ENCODE measurements around the gene CSNK2A1.

CSNK2A1 gene

DNA sequence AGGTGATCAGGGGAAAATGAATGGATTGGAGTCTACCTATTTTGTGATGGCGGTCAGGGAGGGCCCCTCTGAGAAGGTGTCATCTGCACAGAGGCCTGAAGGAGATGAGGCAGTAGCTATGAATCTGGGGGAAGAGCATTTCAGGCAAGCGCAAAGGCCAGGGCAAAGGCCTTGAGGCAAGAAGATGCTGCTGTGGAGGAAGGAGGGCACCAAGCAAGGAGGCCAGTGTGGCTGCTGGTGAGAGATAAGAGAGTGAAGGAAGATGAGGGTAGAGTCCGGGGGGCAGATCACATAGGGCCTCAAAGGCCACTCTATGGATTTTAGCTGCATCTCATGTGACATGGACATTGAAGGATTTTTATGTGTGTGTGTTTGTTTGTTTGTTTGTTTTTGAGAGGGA is 20.6 kb upstream of the CSNK2A1 start:
- DNase-seq (ENCODE audit: low spot score): no peak

DNA sequence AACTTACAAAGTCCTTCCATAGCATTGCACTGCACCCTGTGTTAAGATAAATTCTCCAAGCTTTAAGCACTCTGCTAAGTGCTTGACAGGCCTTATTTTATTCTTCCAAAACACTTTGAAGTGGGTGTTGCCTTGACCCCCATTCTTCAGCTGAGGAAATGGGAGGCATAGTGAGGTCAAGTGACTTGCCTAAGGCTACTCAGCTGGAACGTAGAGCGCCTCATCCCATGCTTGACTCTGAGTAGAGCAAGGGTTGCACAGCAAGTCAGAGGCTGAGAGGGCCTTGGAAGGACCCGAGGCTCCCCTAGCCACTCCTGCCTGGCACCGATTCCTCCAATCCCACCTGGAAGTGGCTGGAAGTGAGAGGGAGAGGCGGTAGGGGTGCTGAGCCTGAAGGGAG is 19.6 kb upstream of the CSNK2A1 start:
- no peak for DNase-seq (ENCODE audit: low spot score)

DNA sequence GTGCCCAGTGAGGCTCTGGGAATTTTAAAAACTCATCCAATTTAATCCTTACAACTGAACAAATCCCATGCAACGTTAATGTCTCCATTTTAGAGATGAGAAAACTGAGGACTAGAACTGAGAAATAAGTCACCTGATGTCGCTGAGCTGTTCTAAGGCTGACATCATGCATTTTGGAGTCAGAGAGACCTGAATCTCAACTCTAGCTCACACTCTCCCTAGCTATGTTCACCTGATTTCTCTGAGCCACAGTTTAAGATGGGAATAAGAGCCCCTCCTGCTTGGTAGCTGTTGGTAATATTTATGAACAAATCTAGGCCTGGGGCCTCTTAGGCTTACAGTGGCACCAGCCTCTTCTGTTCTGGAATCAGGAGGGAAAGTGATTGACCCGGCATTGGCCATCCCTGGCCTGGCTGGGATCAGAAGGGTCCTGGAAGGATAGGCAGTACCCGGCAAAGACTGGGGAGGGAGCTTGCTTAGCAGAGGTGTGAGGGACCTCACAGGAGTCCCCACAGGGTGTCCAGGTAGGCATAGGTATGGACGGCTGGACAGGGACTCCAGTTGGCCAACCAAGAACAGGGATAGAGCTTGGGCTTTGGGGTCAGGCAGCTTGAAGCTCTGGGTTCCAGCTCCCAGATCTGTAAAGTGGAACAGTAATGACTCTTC is 18.8 kb upstream of the CSNK2A1 start:
- no peak for DNase-seq (ENCODE audit: low spot score)

DNA sequence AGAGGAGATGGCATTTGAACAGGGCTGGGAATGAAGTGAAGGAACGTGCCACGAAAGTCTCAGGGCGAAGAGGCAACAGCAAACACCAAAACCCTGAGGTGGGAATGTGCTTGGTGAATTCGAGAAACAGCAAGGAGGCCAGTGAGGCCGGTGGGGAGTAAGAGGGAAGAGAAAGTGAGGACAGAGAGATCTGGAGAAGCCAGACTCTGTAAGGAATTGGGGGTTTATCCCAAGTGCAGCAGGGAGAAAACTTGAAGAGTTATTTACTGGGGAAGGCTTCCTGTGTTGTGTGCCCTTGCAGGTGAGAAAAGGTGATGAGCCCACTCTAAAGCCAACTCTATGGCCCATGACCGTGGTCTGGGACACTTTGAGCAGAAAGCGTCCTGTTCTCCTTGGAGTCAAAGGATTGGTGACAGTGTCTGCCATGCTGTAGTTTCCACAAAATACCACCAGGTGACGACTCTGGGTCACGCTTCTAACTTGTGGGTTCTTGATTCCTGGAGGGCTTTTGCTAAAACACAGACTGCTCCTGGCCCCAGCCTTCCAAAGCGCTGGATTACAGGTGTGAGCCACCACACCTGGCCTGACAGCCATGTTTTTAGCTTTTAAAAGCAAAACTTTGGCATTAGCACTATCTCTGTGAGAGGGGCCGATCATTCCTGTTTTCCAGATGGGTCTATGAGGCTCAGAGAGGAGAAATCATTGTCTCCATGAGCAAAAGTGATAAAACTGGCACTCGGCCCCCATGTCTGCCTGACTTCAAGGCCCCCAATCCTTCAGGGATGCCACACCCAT is 18.0 kb upstream of the CSNK2A1 start:
- peak; percentile 52 for DNase-seq (ENCODE audit: low spot score)

DNA sequence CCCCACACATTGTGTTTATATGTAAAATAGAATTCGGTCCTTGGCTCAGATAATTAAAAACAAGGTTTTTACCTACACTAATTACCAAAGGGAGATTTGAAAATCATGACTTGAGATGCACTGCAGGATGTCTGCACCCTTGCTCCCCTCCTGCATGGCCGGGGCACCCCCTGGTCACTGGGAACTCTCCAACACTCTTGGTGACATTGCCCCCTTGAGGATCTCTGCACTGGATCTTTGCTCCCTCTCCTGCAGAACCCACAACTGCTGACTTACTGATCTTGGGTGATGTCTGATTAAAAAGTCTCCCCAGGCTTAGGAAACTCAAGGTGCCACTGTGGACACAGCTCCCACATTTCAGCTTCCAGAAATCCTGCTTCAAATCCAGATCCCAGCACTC is 17.1 kb upstream of the CSNK2A1 start:
- DNase-seq (ENCODE audit: low spot score): no peak

DNA sequence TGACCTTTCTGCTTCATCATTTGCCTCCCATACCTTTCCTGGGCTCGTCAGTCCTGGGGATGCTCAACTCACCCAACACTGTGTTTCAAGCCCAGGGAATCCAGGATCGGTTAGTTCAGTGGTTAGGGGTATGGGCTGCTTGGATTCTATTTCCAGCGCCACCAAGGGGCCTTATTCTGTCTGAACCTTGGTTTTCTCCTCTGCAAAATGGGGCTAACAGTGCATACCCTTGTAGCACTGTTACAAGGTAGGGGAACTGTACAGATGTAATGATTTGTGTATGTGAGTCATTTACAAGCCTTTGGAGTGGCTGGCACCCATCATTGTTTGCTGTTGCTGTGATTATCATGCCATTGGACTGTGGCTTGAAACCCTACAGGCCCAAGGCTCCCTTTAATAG is 14.5 kb upstream of the CSNK2A1 start:
- no peak for DNase-seq (ENCODE audit: low spot score)

DNA sequence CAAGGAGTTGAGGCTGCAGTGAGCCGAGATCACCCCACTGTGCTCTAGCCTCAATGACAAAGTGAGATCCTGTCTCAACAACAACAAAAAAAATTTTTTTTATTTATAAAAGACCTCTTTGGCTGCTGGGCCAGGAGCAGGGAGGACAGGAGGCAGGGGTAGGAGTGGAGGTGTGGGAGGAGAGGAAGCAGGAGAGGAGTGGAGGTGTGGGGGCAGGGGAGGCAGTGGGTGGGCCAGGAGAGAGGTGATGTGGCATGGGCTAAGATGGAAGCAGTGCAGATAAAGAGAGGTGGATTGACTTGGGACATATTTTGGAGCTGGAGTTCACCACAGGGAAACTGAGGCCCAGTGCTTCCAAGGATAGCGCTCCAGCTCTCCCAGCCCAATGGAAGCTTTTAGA is 13.4 kb upstream of the CSNK2A1 start:
- no peak for DNase-seq (ENCODE audit: low spot score)

DNA sequence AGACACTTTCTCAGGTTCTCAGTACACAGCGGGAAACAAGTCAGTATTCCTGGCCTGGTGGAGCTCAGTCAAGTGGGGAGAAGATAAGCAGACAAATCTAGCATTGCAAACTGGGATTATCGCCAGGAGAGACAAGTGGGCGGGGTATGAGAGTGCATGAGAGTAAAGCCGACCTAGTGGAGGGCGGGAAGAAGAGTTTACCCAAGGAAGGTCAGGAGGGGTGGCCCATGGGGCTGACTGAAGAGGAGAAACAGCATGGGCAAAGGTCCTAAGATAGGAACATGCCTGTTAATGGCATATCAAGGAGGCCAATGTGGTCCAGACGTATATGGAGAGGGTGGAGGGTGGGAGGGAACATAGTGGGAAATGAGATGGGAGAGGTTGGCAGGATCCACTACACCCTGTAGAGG is 12.4 kb upstream of the CSNK2A1 start:
- DNase-seq (ENCODE audit: low spot score): no peak

DNA sequence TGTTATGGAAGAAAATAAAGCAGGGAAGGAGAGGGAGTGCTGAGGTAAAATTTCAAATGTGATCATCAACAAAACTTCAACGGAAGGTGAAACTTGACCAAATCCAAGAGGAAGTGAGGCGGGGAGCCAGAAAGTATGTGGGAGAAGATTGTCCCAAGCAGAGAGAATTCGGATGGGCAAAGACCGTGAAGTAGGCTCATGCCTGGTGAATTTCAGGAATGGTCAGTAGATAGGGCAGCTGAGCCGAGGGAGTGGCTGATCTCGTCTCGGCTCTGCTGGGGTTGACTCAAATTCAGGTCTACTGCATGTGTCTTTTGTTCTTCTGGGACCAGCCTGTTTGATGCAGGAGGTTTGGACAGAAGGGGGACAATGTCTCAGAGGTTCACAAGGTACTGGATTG is 7.0 kb upstream of the CSNK2A1 start:
- DNase-seq (ENCODE audit: low spot score): no peak

DNA sequence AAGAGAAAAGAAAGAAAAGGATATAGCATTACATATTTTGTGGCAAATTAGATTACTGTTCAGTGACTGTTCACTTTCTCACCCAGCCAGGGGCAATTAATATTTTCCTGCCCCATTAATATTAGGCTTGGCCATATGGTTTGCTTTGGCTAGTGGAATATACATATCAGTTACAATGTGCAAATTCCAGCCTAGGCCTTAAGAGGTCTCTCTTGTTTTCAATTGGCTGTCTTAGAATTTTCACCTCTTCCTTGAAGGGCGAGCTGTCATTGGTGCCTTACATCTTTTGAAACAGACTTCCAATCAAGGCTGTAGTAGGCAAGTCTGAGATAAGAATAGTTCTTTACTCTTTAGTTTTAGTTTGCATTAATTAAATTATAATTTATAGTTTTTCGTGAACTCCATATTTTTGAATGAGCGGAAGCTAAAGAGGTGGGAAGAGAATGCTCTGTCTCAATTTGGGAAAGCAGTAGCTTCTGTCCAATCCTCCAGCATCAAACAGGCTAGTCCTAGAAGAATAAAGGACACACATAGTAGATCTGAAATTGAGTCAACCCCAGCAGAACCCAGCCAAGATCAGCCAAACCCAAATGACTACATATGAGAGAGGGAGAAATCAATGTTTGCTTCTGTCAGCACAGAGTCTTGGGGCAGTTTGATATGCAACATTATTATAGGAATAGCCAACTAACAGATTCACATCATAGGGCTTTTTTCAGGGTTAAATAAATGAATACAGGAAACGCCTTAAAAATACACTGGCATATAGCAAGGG is 6.3 kb upstream of the CSNK2A1 start:
- DNase-seq (ENCODE audit: low spot score): no peak

DNA sequence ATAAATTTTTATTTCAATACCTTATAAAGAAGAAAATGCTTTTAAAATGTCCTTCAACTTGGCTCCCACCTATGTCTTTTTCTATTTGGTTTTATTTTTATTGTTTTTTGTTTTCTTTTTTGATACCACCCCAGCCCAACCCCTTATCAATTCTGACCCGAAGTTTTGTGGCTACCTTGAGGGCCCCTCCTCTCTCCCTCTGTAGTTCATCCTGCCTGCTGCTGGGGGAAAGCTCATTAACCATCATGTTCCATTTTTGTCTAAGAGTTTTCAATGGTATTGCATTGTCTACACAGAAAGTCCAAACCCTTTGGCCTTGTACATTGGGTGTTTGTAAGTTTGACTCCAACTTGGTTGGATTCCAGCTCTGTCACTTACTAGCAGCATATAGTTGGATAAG is 5.3 kb upstream of the CSNK2A1 start:
- DNase-seq (ENCODE audit: low spot score): no peak

DNA sequence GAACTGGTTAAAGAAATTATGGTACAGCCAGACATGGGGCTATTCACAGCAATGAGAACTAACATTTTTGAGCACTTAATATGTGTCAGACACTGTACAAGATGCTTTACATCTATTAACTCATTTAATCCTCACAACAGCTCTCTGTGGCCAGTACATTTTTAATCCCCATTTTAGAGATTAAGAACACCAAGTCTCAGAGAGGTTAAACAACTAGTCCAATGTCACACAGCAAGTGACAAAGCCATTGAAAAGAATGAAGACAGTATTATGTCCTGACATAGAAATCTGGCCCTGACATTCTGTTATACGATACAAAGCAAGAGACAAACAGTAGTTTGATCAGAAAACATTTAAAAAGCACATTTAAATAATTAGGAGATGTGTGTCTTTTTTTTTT is 3.8 kb upstream of the CSNK2A1 start:
- no peak for DNase-seq (ENCODE audit: low spot score)

DNA sequence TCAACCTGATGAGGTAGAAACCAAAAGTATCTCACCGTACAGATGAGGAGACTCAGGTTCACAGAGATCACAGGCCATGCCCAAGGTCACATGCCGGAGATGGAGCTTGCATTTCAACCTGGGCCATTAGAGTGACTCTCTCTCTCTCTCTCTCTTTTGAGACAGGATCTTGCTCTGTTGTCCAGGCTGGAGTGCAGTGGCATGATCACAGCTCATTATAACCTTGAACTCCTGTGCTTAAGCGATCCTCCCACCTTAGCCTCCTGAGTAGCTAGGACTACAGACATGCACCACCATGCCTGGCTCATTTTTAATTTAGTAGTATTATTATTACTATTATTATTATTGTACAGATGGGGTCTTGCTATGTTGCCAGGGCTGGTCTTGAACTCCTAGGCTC is 2.8 kb upstream of the CSNK2A1 start:
- DNase-seq (ENCODE audit: low spot score): no peak

DNA sequence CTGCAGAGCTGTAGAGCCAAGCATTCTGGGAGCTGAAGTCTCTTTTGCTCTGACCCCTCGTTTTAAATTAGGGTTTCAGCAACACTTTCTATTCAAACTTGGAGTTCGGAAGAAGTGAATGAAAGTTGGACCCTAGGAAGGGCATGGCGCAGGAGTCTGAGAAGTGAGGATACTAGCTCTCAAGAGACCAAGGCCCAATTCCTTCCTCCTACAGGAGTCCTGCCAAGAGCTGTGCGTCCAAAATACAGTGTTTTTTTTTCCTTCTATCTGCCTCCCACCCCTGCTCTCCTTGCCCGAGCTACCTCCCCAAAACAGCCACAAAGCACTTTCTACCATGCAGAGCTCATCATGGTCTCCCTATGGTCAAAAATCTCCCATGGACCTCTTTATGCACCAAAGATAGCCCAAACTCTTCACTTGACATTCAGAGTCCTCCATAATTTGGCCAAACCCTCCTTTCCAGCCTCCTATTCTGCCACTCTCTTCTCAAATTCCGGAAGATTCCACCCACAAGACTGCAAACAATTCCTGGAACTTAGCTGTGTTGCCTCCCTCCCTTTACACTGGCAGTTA is 649 bp upstream of the CSNK2A1 start:
- DNase-seq (ENCODE audit: low spot score): no peak

DNA sequence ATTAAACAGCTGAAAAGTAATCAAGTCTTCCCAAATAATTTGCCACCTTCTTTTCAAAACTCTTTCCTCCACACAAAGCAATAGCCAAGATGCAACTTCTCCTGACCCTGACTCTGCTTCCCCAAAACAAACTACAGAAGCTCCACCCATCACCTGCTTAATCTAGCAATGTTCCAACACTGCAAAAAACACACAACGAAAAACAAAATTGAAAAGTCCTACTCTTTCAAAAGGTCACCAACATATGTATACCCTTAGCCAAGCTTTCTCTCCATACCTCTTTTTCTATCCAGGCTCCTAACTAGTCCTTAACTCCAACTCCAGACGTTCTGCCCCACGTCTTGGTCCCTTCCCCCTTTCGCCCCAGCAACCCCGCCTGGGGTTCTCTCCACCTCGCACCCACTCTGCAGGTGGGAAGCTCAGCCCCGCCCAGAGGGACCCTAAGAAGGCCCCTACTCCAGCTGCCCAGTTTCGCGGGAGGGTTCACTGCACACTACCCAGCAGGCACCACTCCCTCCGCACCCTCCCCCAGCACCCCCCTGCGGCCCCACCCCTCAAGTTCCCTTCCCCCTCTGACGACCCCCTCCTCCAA is 717 bp downstream of the CSNK2A1 start:
- DNase-seq (ENCODE audit: low spot score): peak; percentile 9

DNA sequence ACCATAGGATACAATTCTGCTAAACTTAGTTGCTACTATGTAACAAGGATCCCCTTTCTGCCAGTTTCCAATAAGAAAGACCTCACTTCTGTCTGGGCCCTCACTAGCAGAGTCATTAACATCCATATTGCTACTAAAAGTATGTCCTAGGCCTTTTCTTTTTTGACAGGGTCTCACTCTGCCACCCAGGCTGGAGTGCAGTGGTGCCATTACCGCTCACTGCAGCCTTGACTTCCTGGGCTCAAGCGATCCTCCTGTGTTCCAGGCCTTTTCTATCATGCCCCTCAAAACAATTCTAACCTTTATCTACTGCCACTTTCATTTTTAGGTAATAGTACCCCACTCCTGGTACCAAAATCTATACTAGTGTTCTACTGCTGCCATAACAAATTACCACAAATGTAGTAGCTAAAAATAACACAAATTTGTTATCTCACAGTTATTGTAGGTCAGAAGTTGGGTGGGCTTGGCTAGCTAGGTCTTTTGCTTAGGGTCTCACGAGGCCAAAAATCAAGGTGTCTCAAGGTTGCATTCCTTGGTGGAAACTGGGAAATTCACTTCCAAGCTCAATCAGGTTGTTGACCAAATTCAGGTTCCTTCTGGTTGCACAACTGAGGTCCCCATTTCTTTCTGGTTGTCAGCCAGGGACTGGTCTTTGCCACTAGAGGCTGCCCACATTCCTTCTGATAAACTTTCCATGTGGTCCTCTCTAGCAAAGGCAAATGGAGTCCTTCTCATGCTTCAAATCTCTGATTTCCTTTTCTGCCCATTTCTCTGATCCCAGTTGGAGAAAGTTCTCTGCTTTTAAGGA is 3.0 kb downstream of the CSNK2A1 start:
- DNase-seq (ENCODE audit: low spot score): no peak

DNA sequence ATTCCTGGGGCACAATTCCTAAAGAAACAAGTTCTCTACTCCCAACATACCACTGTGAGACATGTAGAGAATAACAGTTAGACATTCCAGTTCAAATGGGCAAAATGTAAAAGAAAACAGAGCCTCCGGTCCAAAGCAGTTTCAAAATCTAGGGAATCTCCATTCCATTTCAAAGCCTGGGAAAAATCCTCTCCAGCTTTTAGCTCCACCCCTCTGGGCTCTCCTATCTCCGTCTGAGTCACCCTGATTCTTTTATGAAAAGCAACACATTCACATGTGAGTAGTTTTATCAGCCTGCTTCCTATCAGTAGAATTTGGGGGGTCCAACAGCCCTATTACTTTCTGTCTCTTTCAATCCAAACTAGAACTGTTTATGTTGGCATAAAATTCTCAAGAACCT is 3.7 kb downstream of the CSNK2A1 start:
- no peak for DNase-seq (ENCODE audit: low spot score)

DNA sequence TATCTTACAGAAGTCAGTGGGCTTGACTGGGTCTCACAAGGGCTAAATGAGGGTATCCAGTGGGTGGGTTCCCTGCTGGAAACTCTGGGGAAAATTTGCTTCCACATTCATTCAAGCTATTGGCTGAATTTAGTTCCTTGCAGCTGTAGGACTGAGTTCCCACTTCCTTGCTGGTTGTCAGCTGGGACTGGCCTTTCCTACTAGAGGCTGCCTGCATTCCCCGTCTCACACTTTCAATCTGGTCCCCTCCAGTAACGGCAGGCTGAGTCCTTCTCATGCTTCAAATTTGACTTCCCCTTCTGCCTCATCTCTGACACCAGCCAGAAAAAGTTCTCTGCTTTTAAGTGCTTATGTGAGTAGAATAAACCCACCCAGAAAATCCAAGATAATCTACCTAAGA is 4.4 kb downstream of the CSNK2A1 start:
- DNase-seq (ENCODE audit: low spot score): no peak

DNA sequence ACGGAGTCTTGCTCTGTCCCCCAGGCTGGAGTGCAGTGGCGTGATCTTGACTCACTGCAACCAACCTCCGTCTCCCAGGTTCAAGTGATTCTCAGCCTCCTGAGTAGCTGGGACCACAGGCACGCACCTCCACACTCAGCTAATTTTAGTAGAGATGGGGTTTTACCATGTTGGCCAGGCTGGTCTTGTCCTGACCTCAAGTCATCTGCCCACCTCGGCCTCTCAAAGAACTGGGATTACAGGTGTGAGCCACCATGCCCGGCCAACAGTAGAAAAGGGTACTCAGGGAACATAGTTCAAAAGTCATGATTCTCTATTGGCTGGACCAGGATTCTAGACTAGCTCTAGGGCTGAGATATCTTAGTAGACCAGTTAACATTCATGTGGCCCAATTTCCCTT is 5.6 kb downstream of the CSNK2A1 start:
- no peak for DNase-seq (ENCODE audit: low spot score)

DNA sequence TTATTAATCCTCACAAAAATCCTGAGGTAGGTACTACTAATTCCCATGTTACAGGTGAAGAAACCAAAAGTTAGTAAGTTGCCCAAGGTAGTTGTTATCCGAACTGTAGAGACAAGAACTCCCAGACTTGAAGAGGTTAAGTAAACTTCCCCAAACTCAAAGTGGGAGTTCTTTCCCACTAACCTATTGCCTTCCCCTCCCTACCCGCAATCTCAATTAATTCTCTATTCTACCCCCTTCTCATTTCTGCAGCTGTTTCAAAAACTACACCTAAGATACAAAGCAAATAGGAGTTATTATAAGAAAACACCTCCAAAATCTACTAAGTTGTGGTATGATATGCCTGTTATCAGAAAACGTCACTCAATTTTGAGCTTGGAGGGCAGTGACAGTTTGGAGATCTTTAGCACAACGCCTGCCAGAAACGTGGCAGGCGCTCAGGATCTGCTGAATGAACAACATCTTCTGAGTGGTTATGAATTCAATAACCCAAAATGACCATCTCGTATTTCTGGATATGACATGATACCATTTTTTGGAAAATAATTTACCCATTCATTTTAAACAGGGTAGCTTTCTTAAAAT is 7.1 kb downstream of the CSNK2A1 start:
- no peak for DNase-seq (ENCODE audit: low spot score)

DNA sequence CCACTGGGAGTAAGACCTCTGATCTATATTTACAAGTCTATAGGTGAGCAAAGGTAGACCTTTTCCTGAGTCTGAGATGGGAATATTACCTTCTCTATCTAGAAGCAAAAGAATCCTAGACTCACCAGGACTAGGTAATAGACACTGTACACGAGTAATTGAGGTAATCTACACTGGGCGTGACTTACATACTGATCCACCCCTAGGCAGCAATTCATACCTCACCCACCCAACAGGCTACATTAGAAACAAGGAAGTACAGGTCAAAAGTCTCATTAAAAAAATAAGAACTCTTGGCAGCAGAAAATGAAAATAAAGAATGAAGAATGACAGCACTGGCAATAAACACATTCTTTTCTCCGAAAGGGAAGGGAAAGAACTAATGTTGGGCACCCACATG is 7.6 kb downstream of the CSNK2A1 start:
- DNase-seq (ENCODE audit: low spot score): no peak
